C4-2B (cell line): ENCODE measurements around the gene RALGAPA2.

Experiments used
- CTCF ChIP-seq: fragments of 450-650 bp; conservative IDR thresholded peaks from 2 replicates; pipeline ENCODE4 v1.5.1; 2017; ENCODE audit warnings: mild to moderate bottlenecking
- ZFX ChIP-seq: fragments of 450-650 bp; IDR thresholded peaks from 2 replicates; pipeline ENCODE4 v1.6.1; 2017

GRCh38 chr20:20747298-20747697 lies 34.9 kb upstream of the RALGAPA2 start:
- TF ChIP-seq CTCF, result no peak
- no peak for TF ChIP-seq ZFX
